OCI-LY1 (cell line): ENCODE measurements around the gene RBX1.

ENCODE experiments used
- EZH2 ChIP-seq: fragments of 200-600 bp; sonication (generic), shearing (Covaris generic); IDR thresholded peaks from 2 replicates; pipeline ENCODE4 v1.8.0; 2017; ENCODE audit warnings: borderline replicate concordance, mixed run types, mild to moderate bottlenecking, antibody characterized with exemption, low read length, moderate library complexity, mixed read lengths
- TF ChIP-seq, protein P1 (sequence below): fragments of 200-600 bp; sonication (generic), shearing (Covaris generic); IDR thresholded peaks from 2 replicates; pipeline ENCODE4 v1.5.1; 2017; ENCODE audit warnings: mild to moderate bottlenecking, antibody characterized with exemption, low read length, moderate library complexity, mixed read lengths

DNA sequence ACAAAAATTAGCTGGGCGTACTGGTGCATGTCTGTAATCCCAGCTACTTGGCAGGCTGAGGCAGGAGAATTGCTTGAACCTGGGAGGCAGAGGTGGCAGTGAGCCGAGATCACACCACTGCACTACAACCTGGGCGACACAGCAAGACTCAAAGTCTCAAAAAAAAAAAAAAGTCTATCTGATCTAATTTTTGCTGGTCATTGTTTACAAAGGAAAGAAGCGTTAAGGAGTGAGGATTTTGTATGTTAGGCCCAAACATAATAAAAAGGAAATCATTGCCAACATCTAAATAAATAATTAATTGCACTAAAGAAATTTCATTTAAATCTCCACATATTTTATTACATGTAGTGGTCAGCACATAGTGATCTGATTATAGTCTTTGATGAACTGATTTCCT is 2.9 kb downstream of the RBX1 start:
- TF ChIP-seq, protein P1, sequence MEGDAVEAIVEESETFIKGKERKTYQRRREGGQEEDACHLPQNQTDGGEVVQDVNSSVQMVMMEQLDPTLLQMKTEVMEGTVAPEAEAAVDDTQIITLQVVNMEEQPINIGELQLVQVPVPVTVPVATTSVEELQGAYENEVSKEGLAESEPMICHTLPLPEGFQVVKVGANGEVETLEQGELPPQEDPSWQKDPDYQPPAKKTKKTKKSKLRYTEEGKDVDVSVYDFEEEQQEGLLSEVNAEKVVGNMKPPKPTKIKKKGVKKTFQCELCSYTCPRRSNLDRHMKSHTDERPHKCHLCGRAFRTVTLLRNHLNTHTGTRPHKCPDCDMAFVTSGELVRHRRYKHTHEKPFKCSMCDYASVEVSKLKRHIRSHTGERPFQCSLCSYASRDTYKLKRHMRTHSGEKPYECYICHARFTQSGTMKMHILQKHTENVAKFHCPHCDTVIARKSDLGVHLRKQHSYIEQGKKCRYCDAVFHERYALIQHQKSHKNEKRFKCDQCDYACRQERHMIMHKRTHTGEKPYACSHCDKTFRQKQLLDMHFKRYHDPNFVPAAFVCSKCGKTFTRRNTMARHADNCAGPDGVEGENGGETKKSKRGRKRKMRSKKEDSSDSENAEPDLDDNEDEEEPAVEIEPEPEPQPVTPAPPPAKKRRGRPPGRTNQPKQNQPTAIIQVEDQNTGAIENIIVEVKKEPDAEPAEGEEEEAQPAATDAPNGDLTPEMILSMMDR: no peak
- no peak for TF ChIP-seq EZH2
